DND-41 (cell line): Measurements from ENCODE around the gene SLC44A2.

Source experiments
- CTCF ChIP-seq: IDR thresholded peaks from 2 replicates; pipeline ENCODE4 v1.5.1; 2012; ENCODE audit warnings: borderline replicate concordance, low read length, moderate library complexity, mild to moderate bottlenecking; ENCODE audit not compliant: poor library complexity, severe bottlenecking; ENCODE audit errors: extremely low read depth
- EZH2 ChIP-seq: IDR thresholded peaks from 3 replicates; pipeline ENCODE4 v1.6.1; 2012; ENCODE audit warnings: borderline replicate concordance, low read depth, mild to moderate bottlenecking, moderate library complexity, low read length, inconsistent platforms; ENCODE audit not compliant: severe bottlenecking

- no peak for TF ChIP-seq CTCF
- TF ChIP-seq EZH2: no peak
Measured at GRCh38 chr19:10669246-10669645, 43.9 kb downstream of the SLC44A2 start.
